ENCODE measurements around the gene RFXANK. TPM values are rescaled to one million over a fixed set of nuclear protein-coding genes. Genes with fewer than 3 reads are reported as not detected.
A peak's percentile ranks its signal among the peaks of the same experiment; 100 is the strongest.

The RFXANK gene
- total and polyA plus RNA-seq, 9 of the 15 experiments (the other 6 are each of a cell fraction or from before 2014, with no cell fraction given): 68.6 to 181 (median 150) TPM

DNA sequence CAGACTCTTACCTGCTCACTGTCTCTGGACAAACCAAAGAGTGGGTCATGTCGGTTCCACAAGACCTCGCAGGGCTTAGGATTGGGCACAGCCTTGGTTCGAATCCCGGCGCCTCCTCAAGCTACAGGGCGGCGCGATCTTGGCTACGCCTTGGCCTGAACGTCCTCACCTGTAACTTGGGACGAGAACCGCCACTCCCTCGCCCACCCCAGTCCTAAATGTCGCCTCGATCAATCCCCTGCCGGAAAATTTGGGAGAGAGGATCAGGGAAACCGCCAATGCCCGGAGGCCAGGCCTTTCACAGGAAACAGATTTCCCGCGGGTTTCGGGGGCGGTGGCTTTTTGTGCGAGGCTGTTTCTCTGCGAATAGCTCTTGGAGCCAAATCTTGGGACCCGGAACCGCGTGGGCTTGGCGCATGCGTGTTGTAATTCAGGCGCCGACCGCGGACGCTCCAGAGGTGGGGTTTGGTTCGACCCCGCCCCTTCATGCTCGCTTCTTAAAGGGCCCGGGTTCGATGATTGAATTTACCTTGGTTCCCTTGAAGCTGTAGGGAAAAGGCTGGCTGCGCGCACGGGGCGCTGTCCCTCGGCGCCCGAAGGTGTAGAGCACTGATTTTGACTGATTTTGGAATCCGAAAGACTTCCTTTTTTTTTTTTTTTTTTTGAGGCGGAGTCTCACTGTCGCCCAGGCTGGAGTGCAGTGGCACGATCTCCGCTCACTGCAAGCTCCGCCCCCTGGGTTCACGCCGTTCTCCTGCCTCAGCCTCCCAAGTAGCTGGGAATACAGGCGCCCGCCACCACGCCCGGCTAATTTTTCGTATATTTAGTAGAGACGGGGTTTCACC is 11.2 kb downstream of the RFXANK start, which contains the start of gene NR2C2AP (continued):
- TF ChIP-seq BRD4 (IDR thresholded peaks at IDR 0.05) (no peak), SMARCA4 (IDR thresholded peaks at IDR 0.05) (no peak; the same call in 1 of the 2 replicates), NR3C1 (CRISPR knock-in tag; IDR thresholded peaks at IDR 0.05) (no peak), RUNX1 (IDR thresholded peaks at IDR 0.05; ENCODE audit: low read depth) (no peak), ZBTB8A (IDR thresholded peaks at IDR 0.05; ENCODE audit: partially characterized antibody) (no peak), IFI16 (CRISPR knock-in tag; IDR thresholded peaks at IDR 0.05) (no peak), ZNF644 (tag; IDR thresholded peaks at IDR 0.05; ENCODE audit: low read depth) (no peak), KHSRP (IDR thresholded peaks at IDR 0.05) (no peak), KLF16 (IDR thresholded peaks at IDR 0.05) (no peak), TAF1 (IDR thresholded peaks at IDR 0.05; ENCODE audit: control insufficient read depth, extremely low read depth, insufficient read depth, low read length, severe bottlenecking) (peak; percentile 60), EGR1 (conservative IDR thresholded peaks at IDR 0.05) (peak; percentile 63), FOXA1 (IDR thresholded peaks at IDR 0.05; ENCODE audit: borderline replicate concordance) (no peak), GTF2B (IDR thresholded peaks at IDR 0.05; ENCODE audit: extremely low read depth, insufficient read length) (no peak), POLR3A (IDR thresholded peaks at IDR 0.05; ENCODE audit: borderline replicate concordance, extremely low read depth, insufficient read depth, insufficient read length) (no peak), JUN (IDR thresholded peaks at IDR 0.05; ENCODE audit: borderline replicate concordance, low read depth, low read length) (0 out of 2 replicates have a peak, but pooled peaks have one; percentile 10), JUN (CRISPR knock-in tag; IDR thresholded peaks at IDR 0.05; ENCODE audit: borderline replicate concordance) (no peak)
- TF ChIP-seq, protein P1, sequence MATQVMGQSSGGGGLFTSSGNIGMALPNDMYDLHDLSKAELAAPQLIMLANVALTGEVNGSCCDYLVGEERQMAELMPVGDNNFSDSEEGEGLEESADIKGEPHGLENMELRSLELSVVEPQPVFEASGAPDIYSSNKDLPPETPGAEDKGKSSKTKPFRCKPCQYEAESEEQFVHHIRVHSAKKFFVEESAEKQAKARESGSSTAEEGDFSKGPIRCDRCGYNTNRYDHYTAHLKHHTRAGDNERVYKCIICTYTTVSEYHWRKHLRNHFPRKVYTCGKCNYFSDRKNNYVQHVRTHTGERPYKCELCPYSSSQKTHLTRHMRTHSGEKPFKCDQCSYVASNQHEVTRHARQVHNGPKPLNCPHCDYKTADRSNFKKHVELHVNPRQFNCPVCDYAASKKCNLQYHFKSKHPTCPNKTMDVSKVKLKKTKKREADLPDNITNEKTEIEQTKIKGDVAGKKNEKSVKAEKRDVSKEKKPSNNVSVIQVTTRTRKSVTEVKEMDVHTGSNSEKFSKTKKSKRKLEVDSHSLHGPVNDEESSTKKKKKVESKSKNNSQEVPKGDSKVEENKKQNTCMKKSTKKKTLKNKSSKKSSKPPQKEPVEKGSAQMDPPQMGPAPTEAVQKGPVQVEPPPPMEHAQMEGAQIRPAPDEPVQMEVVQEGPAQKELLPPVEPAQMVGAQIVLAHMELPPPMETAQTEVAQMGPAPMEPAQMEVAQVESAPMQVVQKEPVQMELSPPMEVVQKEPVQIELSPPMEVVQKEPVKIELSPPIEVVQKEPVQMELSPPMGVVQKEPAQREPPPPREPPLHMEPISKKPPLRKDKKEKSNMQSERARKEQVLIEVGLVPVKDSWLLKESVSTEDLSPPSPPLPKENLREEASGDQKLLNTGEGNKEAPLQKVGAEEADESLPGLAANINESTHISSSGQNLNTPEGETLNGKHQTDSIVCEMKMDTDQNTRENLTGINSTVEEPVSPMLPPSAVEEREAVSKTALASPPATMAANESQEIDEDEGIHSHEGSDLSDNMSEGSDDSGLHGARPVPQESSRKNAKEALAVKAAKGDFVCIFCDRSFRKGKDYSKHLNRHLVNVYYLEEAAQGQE (IDR thresholded peaks at IDR 0.05; ENCODE audit: borderline replicate concordance): peak; percentile 17; the same call in 1 of the 2 replicates
- TF ChIP-seq, protein P1 (CRISPR knock-in tag; IDR thresholded peaks at IDR 0.05; ENCODE audit: low read depth): no peak
- TF ChIP-seq, protein P2, sequence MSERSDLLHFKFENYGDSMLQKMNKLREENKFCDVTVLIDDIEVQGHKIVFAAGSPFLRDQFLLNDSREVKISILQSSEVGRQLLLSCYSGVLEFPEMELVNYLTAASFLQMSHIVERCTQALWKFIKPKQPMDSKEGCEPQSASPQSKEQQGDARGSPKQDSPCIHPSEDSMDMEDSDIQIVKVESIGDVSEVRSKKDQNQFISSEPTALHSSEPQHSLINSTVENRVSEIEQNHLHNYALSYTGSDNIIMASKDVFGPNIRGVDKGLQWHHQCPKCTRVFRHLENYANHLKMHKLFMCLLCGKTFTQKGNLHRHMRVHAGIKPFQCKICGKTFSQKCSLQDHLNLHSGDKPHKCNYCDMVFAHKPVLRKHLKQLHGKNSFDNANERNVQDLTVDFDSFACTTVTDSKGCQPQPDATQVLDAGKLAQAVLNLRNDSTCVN (CRISPR knock-in tag; IDR thresholded peaks at IDR 0.05): no peak

All from K562 (cell line).